ENCODE measurements around the gene OR4K2. TPM values are rescaled to one million over a fixed set of nuclear protein-coding genes. Genes with fewer than 3 reads are reported as not detected.
"Not testable (repeated sequence)": the region's sequence is repeated elsewhere in the genome, so short reads cannot be mapped to it uniquely, and the experiment has no call there.

OR4K2 gene, protein sequence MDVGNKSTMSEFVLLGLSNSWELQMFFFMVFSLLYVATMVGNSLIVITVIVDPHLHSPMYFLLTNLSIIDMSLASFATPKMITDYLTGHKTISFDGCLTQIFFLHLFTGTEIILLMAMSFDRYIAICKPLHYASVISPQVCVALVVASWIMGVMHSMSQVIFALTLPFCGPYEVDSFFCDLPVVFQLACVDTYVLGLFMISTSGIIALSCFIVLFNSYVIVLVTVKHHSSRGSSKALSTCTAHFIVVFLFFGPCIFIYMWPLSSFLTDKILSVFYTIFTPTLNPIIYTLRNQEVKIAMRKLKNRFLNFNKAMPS
- total RNA-seq (2014; rRNA removed; shearing (Covaris generic)) (not detected in 2 replicates), polyA plus RNA-seq (2016; fragmentation: Nextera tagmentation; extraction: Ambion mirVana) (not detected in 2 replicates)

DNA sequence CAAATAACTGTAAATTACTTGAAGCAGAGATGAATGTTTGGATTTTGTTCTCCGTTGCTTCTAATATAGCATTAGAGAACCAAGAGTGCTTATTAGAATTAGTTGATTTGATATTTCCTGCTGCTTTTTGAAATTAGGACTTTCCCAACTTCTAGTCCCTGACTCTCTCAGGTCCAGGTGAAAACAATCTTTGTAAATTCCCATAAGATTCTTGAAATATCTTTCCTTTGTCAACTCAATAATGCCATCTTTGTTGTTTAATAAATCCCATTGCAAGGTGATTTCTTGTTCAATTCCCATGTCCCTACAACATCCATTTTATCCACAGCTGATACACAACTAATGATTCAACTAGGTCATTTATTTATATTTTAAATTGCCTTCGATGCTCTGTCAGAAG lies at the start of gene OR4K2:
TSS of gene OR4K2 (plus strand) at position 301 of the 400 bp plus-strand sequence. CDS start 1,126 bp downstream, outside the sequence.
- in situ Hi-C loops (cut with MboI), result no loop called here
- H3K9me2 ChIP-seq (ENCODE audit: insufficient read depth), result no peaks in the 10 kb centered on the region
- no peak within 1 kb of the TSS for H3K27ac ChIP-seq
- H3K4me1 ChIP-seq (ENCODE audit: insufficient read depth), result no peaks in the 10 kb centered on the region
- H3K4me3 ChIP-seq, result no peak within 1 kb of the TSS
- H3K27me3 ChIP-seq (replicated peaks; ENCODE audit: insufficient read depth), result no peaks in the 10 kb centered on the region
- H3K9ac ChIP-seq, result no peak within 1 kb of the TSS
- no peak within 1 kb of the TSS for H2AFZ ChIP-seq
- H3K9me3 ChIP-seq (ENCODE audit: low read depth), result no peaks in the 10 kb centered on the region
- no peaks in the 10 kb centered on the region for H4K20me1 ChIP-seq (ENCODE audit: insufficient read depth)
- H3F3A ChIP-seq (ENCODE audit: insufficient read depth), result no peaks in the 10 kb centered on the region
- WGBS, 2 experiments (ENCODE audit: low coverage in 1 of 2, low lambda C conversion rate in 2 of 2, missing lambda C conversion rate in 2 of 2), result 12 to 21% methylated on average over 2 of the region's 2 CpGs
- TF ChIP-seq EZH2 (IDR thresholded peaks at IDR 0.05; ENCODE audit: insufficient read depth, poor library complexity, severe bottlenecking) (no peak), EZH2phosphoT487 (IDR thresholded peaks at IDR 0.05; ENCODE audit: insufficient read depth, low read depth) (no peak)
- H3K79me2 ChIP-seq (ENCODE audit: insufficient read depth), result no peaks in the 10 kb centered on the region
- no peak within 1 kb of the TSS for H3K4me2 ChIP-seq (ENCODE audit: unreplicated experiment)
- no peak for DNase-seq
- H3K36me3 ChIP-seq (ENCODE audit: low read depth), result no peaks in the 10 kb centered on the region

DNA sequence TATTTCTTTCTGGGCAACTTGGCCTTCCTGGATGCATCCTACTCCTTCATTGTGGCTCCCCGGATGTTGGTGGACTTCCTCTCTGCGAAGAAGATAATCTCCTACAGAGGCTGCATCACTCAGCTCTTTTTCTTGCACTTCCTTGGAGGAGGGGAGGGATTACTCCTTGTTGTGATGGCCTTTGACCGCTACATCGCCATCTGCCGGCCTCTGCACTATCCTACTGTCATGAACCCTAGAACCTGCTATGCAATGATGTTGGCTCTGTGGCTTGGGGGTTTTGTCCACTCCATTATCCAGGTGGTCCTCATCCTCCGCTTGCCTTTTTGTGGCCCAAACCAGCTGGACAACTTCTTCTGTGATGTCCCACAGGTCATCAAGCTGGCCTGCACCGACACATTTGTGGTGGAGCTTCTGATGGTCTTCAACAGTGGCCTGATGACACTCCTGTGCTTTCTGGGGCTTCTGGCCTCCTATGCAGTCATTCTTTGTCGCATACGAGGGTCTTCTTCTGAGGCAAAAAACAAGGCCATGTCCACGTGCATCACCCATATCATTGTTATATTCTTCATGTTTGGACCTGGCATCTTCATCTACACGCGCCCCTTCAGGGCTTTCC lies 47.2 kb upstream of the OR4K2 start:
- H3K9ac ChIP-seq; H3K27ac ChIP-seq; H3K9me3 ChIP-seq (ENCODE audit: low read depth); H3K27me3 ChIP-seq (replicated peaks; ENCODE audit: insufficient read depth); H3K79me2 ChIP-seq (ENCODE audit: insufficient read depth); H3K36me3 ChIP-seq (ENCODE audit: low read depth); H4K20me1 ChIP-seq (ENCODE audit: insufficient read depth); H3K4me3 ChIP-seq; H3K4me1 ChIP-seq (ENCODE audit: insufficient read depth); H2AFZ ChIP-seq; DNase-seq; H3K9me2 ChIP-seq (ENCODE audit: insufficient read depth); H3K4me2 ChIP-seq (ENCODE audit: unreplicated experiment); H3F3A ChIP-seq (ENCODE audit: insufficient read depth); in situ Hi-C loops (cut with MboI): not testable (repeated sequence)
- 37% methylated on average over 12 of the region's 12 CpGs for WGBS, 2 experiments (ENCODE audit: low coverage in 1 of 2, low lambda C conversion rate in 2 of 2, missing lambda C conversion rate in 2 of 2)

DNA sequence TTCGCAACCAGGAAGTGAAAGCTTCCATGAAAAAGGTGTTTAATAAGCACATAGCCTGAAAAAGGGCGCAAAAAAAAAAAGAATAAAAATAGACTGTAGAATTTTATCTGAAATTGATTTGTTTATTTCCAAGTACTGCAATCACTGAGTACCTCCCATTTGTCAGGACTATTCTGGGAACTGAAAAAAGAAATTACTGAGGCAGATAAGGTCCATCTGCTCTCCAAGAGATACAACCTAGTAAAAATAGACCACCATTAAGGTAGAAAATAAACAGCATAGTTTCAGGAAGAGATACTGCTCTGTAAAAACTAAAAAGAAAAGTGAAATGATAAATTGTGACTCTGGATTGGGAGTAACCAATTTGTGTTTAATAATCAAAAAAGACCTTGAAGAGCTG lies 46.6 kb upstream of the OR4K2 start:
- WGBS, 2 experiments (ENCODE audit: low coverage in 1 of 2, low lambda C conversion rate in 2 of 2, missing lambda C conversion rate in 2 of 2), result 17 to 23% methylated on average over 2 of the region's 2 CpGs
- H4K20me1 ChIP-seq (ENCODE audit: insufficient read depth), result no peaks in the 10 kb centered on the region
- TF ChIP-seq EZH2phosphoT487 (IDR thresholded peaks at IDR 0.05; ENCODE audit: insufficient read depth, low read depth), result no peak

DNA sequence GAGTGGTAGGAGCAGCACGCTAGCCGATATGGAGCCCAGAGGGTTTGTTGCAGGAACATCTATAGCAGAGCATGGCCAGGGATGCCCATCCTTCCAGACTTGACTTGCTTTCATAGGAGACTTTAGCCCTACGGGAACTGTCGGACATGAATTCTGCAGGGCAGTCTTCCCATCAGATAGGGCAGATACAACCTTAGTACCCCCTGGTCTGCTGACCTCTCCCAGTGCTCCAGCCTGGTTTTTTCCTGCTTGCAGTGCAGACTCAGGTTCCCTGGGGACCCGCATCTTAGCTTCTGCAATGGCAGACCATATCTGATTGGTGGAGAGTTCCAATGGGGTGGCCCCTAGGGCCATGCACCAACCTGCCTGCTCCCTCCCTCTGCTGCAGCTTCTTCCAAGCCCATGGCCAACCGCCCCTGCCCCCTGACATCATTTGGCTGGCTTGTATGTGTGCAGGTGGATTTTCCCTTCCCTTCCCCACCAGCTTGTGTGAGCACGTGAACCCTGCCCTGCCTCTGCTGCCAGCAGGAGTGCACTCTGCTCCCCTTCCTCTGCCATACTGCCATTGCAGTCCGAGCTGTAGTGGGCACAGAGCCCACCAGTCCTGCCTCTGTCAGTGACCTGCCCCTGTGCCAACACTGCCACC lies 40.6 kb upstream of the OR4K2 start:
- 24 to 33% methylated on average over 8 of the region's 8 CpGs for WGBS, 2 experiments (ENCODE audit: low coverage in 1 of 2, low lambda C conversion rate in 2 of 2, missing lambda C conversion rate in 2 of 2)
- not testable (repeated sequence) for H3K27ac ChIP-seq

More for the DNA sequence above, 46.6 kb upstream of the OR4K2 start:
- no peaks in the 10 kb centered on the region for H3K9me3 ChIP-seq (ENCODE audit: low read depth)
- H3K27me3 ChIP-seq (replicated peaks; ENCODE audit: insufficient read depth), result no peaks in the 10 kb centered on the region
- no peaks in the 10 kb centered on the region for H3F3A ChIP-seq (ENCODE audit: insufficient read depth)
- DNase-seq, result no peak
- no peak overlapping the region for H3K9ac ChIP-seq
- no peaks in the 10 kb centered on the region for H3K4me1 ChIP-seq (ENCODE audit: insufficient read depth)
- H3K79me2 ChIP-seq (ENCODE audit: insufficient read depth), result no peaks in the 10 kb centered on the region
- H3K4me3 ChIP-seq, result no peak overlapping the region
- no peak overlapping the region for H3K27ac ChIP-seq
- H3K4me2 ChIP-seq (ENCODE audit: unreplicated experiment), result no peak overlapping the region
- H3K9me2 ChIP-seq (ENCODE audit: insufficient read depth), result no peaks in the 10 kb centered on the region
- H3K36me3 ChIP-seq (ENCODE audit: low read depth), result no peaks in the 10 kb centered on the region
- in situ Hi-C loops (cut with MboI), result no loop called here
- H2AFZ ChIP-seq, result no peak overlapping the region

More for the DNA sequence above, 40.6 kb upstream of the OR4K2 start:
- H3K27me3 ChIP-seq (replicated peaks; ENCODE audit: insufficient read depth); H3K36me3 ChIP-seq (ENCODE audit: low read depth); in situ Hi-C loops (cut with MboI); H3K4me3 ChIP-seq; DNase-seq; H2AFZ ChIP-seq; H3K9ac ChIP-seq; H3F3A ChIP-seq (ENCODE audit: insufficient read depth); H3K9me2 ChIP-seq (ENCODE audit: insufficient read depth); H3K9me3 ChIP-seq (ENCODE audit: low read depth); H3K4me2 ChIP-seq (ENCODE audit: unreplicated experiment); H4K20me1 ChIP-seq (ENCODE audit: insufficient read depth); H3K79me2 ChIP-seq (ENCODE audit: insufficient read depth); H3K4me1 ChIP-seq (ENCODE audit: insufficient read depth): not testable (repeated sequence)

Data from GM23248 (cell line).